HCT116 (cell line): ENCODE measurements around the gene XPOT. TPM values are rescaled to one million over a fixed set of nuclear protein-coding genes. Genes with fewer than 3 reads are reported as not detected.

Experiments
- ATAC-seq: fragments of 200-7000 bp; cut with Tn5 transposase; 2 replicates; pipeline ENCODE4 v1.9.1; 2020; ENCODE audit warnings: mild to moderate bottlenecking, moderate library complexity
- BruUV-seq: library from RNA; stranded (reverse); fragments of 400-500 nt; replicated peaks from 2 replicates; lab custom pipeline; 2021; lab: Mats Ljungman, UMichigan
- CTCF ChIA-PET: fragments of 300-600 bp; sonication (Branson Sonifier 250); formaldehyde crosslinking; loops from one replicate; lab custom pipeline; 2021; ENCODE audit warnings: antibody characterized with exemption; lab: Charles Lee
- POLR2A ChIA-PET: fragments of 300-600, 350-600 bp; sonication (Branson Sonifier 250); formaldehyde crosslinking; loops from one replicate; lab custom pipeline; 2021; ENCODE audit warnings: antibody characterized with exemption; lab: Charles Lee
- RAD21 ChIA-PET, 2 experiments: fragments of 300-600 bp; sonication (Branson Sonifier 250); formaldehyde crosslinking; loops; one replicate each; lab custom pipeline; 2023; ENCODE audit warnings: low total read pairs in 2 of 2; ENCODE audit not compliant: uncharacterized antibody in 2 of 2, unreplicated experiment in 2 of 2, low non-redundant PET in 1 of 2; lab: Charles Lee
- DNase-seq: peaks from one replicate; pipeline ENCODE4 v3.0.0-alpha.2; 2010; ENCODE audit warnings: low read depth, low spot score
- H2AFZ ChIP-seq: fragments of 200-600 bp; shearing (Covaris generic), sonication (generic); 2 replicates; pipeline ENCODE4 v1.6.1; 2017; ENCODE audit warnings: low read depth, mixed run types, mixed read lengths, antibody characterized with exemption, low read length; ENCODE audit not compliant: poor library complexity, severe bottlenecking
- H3K27ac ChIP-seq: 2 replicates; pipeline ENCODE4 v1.5.1; 2012; ENCODE audit warnings: low read depth, low read length
- H3K27me3 ChIP-seq: fragments of 200-600 bp; sonication (generic); 2 replicates; pipeline ENCODE4 v1.6.1; 2016; ENCODE audit warnings: mixed run types, low read length, mixed read lengths; ENCODE audit not compliant: insufficient read depth
- H3K36me3 ChIP-seq, 2 experiments: fragments of 200-500 bp in 1 of 2; fragments of 200-600 bp in 1 of 2; sonication (Bioruptor generic) in 1 of 2; sonication (generic) in 1 of 2; 2 replicates each; pipeline versions ENCODE4 v1.5.1 to v1.6.1; 2014 to 2016; ENCODE audit warnings: low read length in 2 of 2, inconsistent platforms in 1 of 2, mixed read lengths in 1 of 2, mixed run types in 1 of 2; ENCODE audit not compliant: insufficient read depth in 2 of 2, control insufficient read depth in 1 of 2
- H3K4me1 ChIP-seq, 2 experiments: fragments of 200-600 bp in 1 of 2; sonication (generic) in 1 of 2; 2 replicates each; pipeline versions ENCODE4 v1.5.1 to v1.6.1; 2012 to 2017; ENCODE audit warnings: low read length in 2 of 2, inconsistent platforms in 1 of 2, mild to moderate bottlenecking in 1 of 2, mixed read lengths in 1 of 2, mixed run types in 1 of 2, moderate library complexity in 1 of 2; ENCODE audit not compliant: insufficient read depth in 2 of 2, control insufficient read depth in 1 of 2
- H3K4me2 ChIP-seq: fragments of 200-600 bp; sonication (generic); 2 replicates; pipeline ENCODE4 v1.6.1; 2017; ENCODE audit warnings: mixed run types, low read length, mixed read lengths
- H3K4me3 ChIP-seq, 2 experiments: fragments of 200-600 bp in 1 of 2; sonication (generic) in 1 of 2; replicated peaks in 1 of 2; 2 replicates each; pipeline ENCODE4 v1.5.1; 2011 to 2016; ENCODE audit warnings: low read length in 2 of 2, control low read depth in 1 of 2, low read depth in 1 of 2, mild to moderate bottlenecking in 1 of 2, mixed read lengths in 1 of 2, mixed run types in 1 of 2
- H3K79me2 ChIP-seq: fragments of 200-600 bp; sonication (generic); 2 replicates; pipeline ENCODE4 v1.6.1; 2017; ENCODE audit warnings: mild to moderate bottlenecking, mixed run types, low read length, moderate library complexity, mixed read lengths; ENCODE audit not compliant: insufficient read depth
- H3K9ac ChIP-seq: fragments of 200-600 bp; sonication (generic); 2 replicates; pipeline ENCODE4 v1.6.1; 2016; ENCODE audit warnings: low read length, mixed read lengths
- H3K9me2 ChIP-seq: fragments of 200-600 bp; sonication (generic), shearing (Covaris generic); 2 replicates; pipeline ENCODE4 v1.6.1; 2017; ENCODE audit warnings: mixed run types, mild to moderate bottlenecking, moderate library complexity; ENCODE audit not compliant: insufficient read depth
- H3K9me3 ChIP-seq, 2 experiments: fragments of 200-500 bp in 1 of 2; fragments of 200-600 bp in 1 of 2; sonication (Bioruptor generic) in 1 of 2; sonication (generic) in 1 of 2; 2 replicates each; pipeline ENCODE4 v1.6.1; 2014 to 2017; ENCODE audit warnings: low read length in 2 of 2, mixed read lengths in 2 of 2, inconsistent platforms in 1 of 2, low read depth in 1 of 2, mild to moderate bottlenecking in 1 of 2, mixed run types in 1 of 2, moderate library complexity in 1 of 2; ENCODE audit not compliant: control insufficient read depth in 1 of 2, insufficient read depth in 1 of 2
- H4K20me1 ChIP-seq: fragments of 200-600 bp; sonication (generic), shearing (Covaris generic); 2 replicates; pipeline ENCODE4 v1.6.1; 2017; ENCODE audit warnings: mixed run types, mild to moderate bottlenecking, moderate library complexity; ENCODE audit not compliant: insufficient read depth
- ATF3 ChIP-seq: IDR thresholded peaks from 2 replicates; pipeline ENCODE4 v1.6.1; 2012
- CBX3 ChIP-seq: IDR thresholded peaks from 2 replicates; pipeline ENCODE4 v1.6.1; 2012; ENCODE audit warnings: low read depth
- CEBPB ChIP-seq: IDR thresholded peaks from 2 replicates; pipeline ENCODE4 v1.6.1; 2012; ENCODE audit warnings: low read depth
- EZH2 ChIP-seq: fragments of 200-600 bp; sonication (generic); IDR thresholded peaks from 2 replicates; pipeline ENCODE4 v1.6.1; 2017; ENCODE audit warnings: antibody characterized with exemption, mixed run types
- EZH2phosphoT487 ChIP-seq: fragments of 200-600 bp; IDR thresholded peaks from 2 replicates; pipeline ENCODE4 v1.6.1; 2018; ENCODE audit warnings: antibody characterized with exemption, borderline replicate concordance
- FOSL1 ChIP-seq: IDR thresholded peaks from 2 replicates; pipeline ENCODE4 v1.6.1; 2012; ENCODE audit warnings: low read depth
- JUND ChIP-seq: IDR thresholded peaks from 2 replicates; pipeline ENCODE4 v1.6.1; 2012
- POLR2AphosphoS5 ChIP-seq: IDR thresholded peaks from 2 replicates; pipeline ENCODE4 v1.6.1; 2011; ENCODE audit warnings: mild to moderate bottlenecking, low read depth, low read length, moderate library complexity
- RAD21 ChIP-seq: IDR thresholded peaks from 2 replicates; pipeline ENCODE4 v1.6.1; 2012; ENCODE audit warnings: low read depth, mild to moderate bottlenecking
- REST ChIP-seq: IDR thresholded peaks from 2 replicates; pipeline ENCODE4 v1.6.1; 2012; ENCODE audit warnings: low read depth
- SIN3A ChIP-seq: IDR thresholded peaks from 2 replicates; pipeline ENCODE4 v1.6.1; 2012; ENCODE audit warnings: low read depth
- SP1 ChIP-seq: IDR thresholded peaks from 2 replicates; pipeline ENCODE4 v1.6.1; 2012; ENCODE audit warnings: low read depth
- SRF ChIP-seq: IDR thresholded peaks from 2 replicates; pipeline ENCODE4 v1.6.1; 2012; ENCODE audit warnings: low read depth
- TCF7L2 ChIP-seq: IDR thresholded peaks from 2 replicates; pipeline ENCODE4 v1.7.0; 2011; ENCODE audit warnings: borderline replicate concordance, inconsistent platforms; ENCODE audit not compliant: insufficient read depth, insufficient read length; ENCODE audit errors: extremely low read depth
- YY1 ChIP-seq: IDR thresholded peaks from 2 replicates; pipeline ENCODE4 v1.6.1; 2011; ENCODE audit warnings: low read length, low read depth, moderate library complexity, mild to moderate bottlenecking; ENCODE audit not compliant: insufficient replicate concordance; ENCODE audit errors: extremely low read depth
- ZBTB33 ChIP-seq: IDR thresholded peaks from 2 replicates; pipeline ENCODE4 v1.6.1; 2011; ENCODE audit warnings: mild to moderate bottlenecking, low read length, moderate library complexity; ENCODE audit not compliant: insufficient replicate concordance; ENCODE audit errors: extremely low read depth
- intact Hi-C: fragments of 100-400 bp; cut with micrococcal nuclease; formaldehyde crosslinking; loops from 2 replicates; pipeline ENCODE4 v1.10.0; 2022
- total RNA-seq: library from RNA; stranded (reverse); gene quantifications from one replicate; pipeline ENCODE4 v1.2.1, GENCODE V29; 2021; ENCODE audit not compliant: unreplicated experiment

The XPOT gene
- total RNA-seq, 1 experiment from 2014 or later, result 120 TPM

GRCh38 chr12:64493513-64493912, 89.3 kb downstream of the XPOT start (continued):
- TF ChIP-seq ZBTB33, result no peak
- no peak for TF ChIP-seq YY1
- TF ChIP-seq EZH2, result no peak
- no peak for TF ChIP-seq CBX3
- TF ChIP-seq ATF3, result no peak
- no peak for TF ChIP-seq SP1
- no peak for TF ChIP-seq SRF
- TF ChIP-seq TCF7L2, result no peak
- TF ChIP-seq JUND, result no peak
- no peak for TF ChIP-seq EZH2phosphoT487
- no peak for TF ChIP-seq FOSL1
- no peak for TF ChIP-seq CEBPB

GRCh38 chr12:64494998-64495729, 91.0 kb downstream of the XPOT start:
- ATAC-seq, result no peak
- POLR2A ChIA-PET, result no interaction called here
- H2AFZ ChIP-seq, result no peak overlapping the region
- H3K79me2 ChIP-seq, result no peaks in the 10 kb centered on the region
- H3K9me2 ChIP-seq, result no peaks in the 10 kb centered on the region
- H3K9ac ChIP-seq, result no peak overlapping the region
- DNase-seq, result no peak
- H3K4me1 ChIP-seq, result no peaks in the 10 kb centered on the region
- H3K36me3 ChIP-seq, result peaks cover 41 to 47% of the 10 kb centered on the region in 2 experiments
- no peaks in the 10 kb centered on the region; the same call in 1 of the 2 replicates for H4K20me1 ChIP-seq
- no peaks in the 10 kb centered on the region for H3K9me3 ChIP-seq
- H3K4me2 ChIP-seq, result no peak overlapping the region
- H3K27me3 ChIP-seq, result no peaks in the 10 kb centered on the region
- intact Hi-C loops, result no loop called here
- H3K27ac ChIP-seq, result no peak overlapping the region
- CTCF ChIA-PET, result no interaction called here
- no TSS peak for BruUV-seq
- RAD21 ChIA-PET, result no interaction called here
- TF ChIP-seq REST (no peak), CBX3 (no peak), POLR2AphosphoS5 (no peak), SIN3A (no peak), CEBPB (no peak), ZBTB33 (no peak), JUND (no peak), EZH2 (no peak), SP1 (no peak), RAD21 (no peak)
- no peak overlapping the region for H3K4me3 ChIP-seq
